Bone marrow (tissue), 2 donors: ENCODE results near the gene MAD2L1BP.
"Not testable (repeated sequence)": the region's sequence is repeated elsewhere in the genome, so short reads cannot be mapped to it uniquely, and the experiment has no call there.

ENCODE experiments used
- DNase-seq, 2 donors: peaks; one replicate each; lab custom pipeline; 2025; lab: John Stamatoyannopoulos, UW

MAD2L1BP gene, protein sequence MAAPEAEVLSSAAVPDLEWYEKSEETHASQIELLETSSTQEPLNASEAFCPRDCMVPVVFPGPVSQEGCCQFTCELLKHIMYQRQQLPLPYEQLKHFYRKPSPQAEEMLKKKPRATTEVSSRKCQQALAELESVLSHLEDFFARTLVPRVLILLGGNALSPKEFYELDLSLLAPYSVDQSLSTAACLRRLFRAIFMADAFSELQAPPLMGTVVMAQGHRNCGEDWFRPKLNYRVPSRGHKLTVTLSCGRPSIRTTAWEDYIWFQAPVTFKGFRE

DNA sequence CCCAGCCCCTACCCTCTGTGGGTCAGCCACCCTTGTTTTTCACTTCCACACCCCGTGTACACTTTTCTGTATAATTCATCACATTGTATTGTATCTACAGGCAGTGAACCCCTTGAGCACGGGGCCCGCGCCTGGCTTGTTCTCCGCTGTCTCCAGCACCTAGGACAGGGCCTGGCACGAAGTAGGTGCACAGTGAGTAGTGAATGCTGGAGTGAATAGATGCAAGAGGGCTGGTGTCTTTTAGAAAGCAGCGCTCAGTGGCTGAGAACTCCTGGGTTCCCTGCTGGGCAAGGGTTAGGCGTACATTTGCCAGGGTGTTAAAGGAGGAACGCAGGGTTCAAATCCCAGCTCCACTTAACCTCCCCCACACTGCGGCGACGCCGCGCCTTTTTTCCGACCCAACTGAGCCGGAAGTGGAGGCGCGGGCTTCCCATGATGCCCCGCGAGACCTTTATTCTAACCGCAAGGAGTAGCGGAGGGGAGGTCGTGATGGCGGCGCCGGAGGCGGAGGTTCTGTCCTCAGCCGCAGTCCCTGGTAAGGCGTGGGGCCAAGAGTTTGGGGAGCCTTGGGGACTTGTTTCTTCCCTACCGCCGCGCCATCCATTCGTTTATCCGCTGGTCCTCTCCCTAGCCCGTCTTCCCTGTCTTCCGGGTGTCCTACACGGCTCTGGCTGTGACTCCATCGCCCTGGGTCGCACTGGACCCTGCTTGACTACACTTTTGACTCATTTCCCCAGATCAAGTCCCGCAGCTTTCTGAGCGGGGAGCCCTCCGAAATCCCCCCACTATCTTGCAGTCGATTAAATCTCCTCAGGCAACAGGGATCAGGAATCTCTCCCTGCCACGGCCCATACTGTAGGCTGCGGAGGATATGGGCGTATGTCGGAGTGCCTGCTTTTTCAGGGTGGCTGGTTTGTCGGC, at the start of gene MAD2L1BP:
MAD2L1BP (plus strand) TSS at position 454 of the 921 bp plus-strand sequence; CDS start at position 490, 36 bp downstream.
- DNase-seq, result peak; percentile 60 to 80

DNA sequence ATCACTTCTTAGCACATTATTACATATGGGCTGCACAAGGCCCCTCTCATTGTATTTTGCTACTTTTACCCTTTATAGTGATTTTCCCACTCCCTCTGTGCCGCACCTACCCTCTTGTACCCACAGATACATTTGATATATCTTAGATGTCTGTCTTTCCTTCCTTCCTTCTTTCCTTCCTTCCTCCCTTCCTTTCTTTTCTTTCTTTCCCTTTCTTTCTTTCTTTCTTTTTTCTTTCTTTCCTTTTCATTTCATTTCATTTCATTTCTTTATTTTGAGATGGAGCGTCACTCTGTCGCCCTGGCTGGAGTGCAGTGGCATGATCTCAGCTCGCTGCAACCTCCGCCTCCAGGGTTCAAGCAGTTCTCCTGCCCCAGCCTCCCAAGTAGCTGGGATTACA, 47.4 kb upstream of the MAD2L1BP start:
- no peak for DNase-seq

DNA sequence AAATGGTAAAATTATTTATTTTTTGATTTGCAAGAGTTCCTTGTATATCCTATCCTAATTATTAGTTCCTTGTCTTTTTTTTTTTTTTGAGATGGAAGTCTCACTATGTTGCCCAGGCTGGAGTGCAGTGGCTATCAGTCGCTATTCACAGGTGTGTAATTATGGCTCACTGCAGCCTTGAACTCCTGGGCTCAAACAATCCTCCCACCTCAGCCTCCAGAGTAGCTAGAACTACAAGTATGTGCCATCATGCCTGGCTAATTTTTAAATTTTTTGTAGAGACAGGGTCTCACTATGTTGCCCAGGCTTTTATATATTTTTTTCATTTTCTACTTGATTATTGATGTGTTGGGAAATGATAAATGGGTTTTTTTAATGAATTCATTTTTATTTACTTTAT, 46.1 kb upstream of the MAD2L1BP start:
- DNase-seq, result not testable (repeated sequence)

DNA sequence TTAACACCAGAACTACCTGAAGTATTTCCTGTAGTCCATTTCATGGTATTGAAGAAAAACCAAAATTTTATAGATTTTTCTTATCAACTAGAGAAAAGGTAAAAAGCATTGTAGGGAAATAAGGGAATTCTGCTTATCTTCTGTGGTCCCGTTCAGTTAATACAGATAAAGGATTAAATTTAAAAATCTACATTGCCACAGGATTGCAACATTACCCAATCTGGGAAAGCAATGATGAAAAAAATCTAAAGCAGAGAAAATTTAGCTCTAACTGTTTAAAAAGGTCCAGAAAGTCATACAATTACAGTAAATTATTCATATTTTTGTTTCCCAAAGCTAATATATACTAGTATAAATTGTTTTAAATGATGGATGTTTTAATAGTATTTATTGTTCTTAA, 41.7 kb upstream of the MAD2L1BP start:
- DNase-seq, result no peak

DNA sequence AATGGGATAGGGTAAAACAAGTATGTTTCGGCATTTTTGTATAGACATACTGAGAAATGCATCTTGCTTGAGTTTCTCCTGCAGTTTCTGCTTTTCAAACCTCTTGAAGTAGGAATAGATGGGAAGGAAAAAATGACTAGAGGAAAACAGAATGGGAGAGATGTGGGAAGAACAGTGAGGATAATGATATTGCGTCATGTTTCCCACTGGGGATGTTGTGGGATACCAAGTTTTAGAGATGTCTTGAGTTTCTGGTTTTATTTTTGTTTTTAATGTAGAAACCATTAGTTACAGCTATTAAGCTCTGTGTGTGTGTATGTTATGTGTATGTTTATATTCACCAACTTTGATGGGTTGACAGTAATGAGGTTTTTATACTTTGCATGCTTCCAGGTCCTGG, 35.0 kb upstream of the MAD2L1BP start:
- no peak for DNase-seq

DNA sequence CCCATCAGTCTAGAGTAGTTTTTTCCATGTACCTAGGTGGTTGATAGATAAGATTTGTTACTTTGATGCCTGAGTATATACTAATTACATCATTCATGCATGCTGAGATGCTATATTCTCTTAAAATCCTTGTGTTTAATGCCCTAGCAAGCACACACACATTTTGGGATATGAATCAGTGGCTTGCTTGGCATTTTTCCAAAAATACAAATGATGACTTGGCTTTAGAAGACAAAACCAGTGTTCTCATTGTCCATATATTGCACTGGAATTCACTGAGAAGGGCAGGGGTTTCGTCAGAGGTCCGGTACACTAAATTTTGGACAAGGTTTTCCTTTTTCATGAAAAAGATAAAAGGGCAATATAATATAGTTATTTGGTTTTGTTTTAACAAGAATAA, 31.5 kb upstream of the MAD2L1BP start:
- DNase-seq, result no peak

DNA sequence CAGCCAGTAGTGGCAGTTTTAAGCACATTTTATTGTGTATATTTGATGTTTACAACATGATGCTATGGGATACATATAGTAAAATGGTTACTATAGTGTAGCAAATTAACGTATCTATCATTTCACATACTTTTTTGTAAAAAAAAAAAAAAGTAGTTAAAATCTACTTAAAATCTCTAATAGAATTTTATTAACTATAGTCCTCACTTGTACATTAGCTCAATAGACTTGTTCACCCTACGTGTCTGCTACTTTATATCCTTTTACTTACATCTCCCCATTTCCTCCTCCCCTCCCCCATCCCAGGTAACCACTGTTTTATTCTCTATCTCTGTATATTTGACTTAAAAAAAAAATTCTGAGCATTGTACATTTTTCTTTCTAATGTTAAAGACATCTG, 29.6 kb upstream of the MAD2L1BP start:
- no peak for DNase-seq

DNA sequence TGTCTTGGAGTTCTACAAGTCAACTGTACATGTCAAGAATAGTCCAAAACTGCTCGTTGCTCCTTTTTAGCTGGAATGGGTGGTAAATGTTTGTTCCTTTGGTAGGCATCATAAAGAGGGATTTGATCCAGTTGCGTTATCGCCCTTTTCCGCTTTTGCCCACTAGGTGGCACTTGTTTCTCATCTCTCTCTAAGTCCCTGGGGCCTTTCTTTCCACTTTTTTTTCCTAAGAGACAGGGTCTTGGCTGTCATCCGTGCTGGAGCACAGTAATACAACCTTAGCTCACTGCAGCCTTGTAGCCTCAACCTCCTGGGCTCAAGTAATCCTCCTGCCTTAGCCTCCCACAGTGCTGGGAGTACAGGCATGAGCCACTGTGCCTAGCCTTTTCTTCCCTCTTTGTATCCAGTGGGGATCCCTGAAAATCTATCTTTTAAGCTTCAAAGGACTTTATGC, 27.3 kb upstream of the MAD2L1BP start:
- DNase-seq, result peak; percentile 10 to 47

DNA sequence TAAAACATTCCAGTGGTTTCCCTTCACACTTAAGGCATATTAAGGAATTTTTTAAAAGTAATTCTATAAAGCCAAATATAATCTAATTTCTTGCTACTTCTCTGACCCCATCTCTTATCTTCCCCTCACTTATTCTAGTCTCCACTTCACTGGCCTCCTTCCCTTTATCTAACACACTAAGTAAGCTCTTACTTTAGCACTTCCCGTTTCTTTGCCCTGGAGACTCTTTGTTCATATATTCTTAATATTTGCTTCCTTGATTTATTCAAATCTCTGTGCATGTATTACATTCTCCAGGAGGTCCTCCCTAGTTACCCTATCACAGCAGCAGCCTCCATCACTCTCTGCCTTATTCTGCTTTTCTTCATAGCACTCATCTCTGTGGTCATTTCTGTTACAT, 26.8 kb upstream of the MAD2L1BP start:
- DNase-seq, result no peak

DNA sequence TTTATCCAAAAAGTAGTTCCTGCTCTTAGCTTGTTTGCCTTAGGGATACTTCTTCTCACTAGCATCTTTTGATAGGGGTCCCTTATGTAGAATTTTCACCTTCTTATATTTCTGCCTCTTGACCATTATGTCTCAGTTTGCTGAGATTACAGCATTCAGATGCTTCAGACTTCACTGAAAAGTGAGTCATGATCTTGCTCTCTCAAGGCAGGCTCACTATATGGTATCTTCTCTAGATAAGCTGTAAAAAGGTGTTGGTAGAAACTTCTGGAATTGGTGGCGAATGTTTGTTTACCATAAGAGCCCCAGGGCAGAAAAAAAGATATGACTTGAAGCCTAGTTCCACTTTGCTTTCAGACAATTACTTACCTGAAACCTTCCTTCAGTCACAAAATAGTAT, 26.2 kb upstream of the MAD2L1BP start:
- DNase-seq, result no peak

DNA sequence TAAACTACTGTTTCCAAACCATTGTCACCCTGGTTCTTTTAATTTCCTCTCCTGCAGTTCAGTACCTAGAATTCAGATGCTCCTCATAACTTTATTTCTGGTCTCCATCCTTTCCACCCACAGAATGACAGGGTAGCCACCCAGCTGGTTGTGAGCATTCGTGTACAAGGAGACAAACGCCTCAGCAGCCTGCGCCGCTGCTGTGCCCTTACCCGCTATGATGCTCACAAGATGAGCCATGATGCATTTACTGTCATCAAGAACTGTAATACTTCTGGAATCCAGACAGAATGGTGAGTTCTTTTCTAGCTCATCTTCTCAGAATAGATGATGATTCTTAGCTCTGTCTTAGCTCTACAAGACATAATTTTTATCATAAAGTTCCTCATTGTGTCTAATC, 25.2 kb upstream of the MAD2L1BP start:
- DNase-seq, result no peak

DNA sequence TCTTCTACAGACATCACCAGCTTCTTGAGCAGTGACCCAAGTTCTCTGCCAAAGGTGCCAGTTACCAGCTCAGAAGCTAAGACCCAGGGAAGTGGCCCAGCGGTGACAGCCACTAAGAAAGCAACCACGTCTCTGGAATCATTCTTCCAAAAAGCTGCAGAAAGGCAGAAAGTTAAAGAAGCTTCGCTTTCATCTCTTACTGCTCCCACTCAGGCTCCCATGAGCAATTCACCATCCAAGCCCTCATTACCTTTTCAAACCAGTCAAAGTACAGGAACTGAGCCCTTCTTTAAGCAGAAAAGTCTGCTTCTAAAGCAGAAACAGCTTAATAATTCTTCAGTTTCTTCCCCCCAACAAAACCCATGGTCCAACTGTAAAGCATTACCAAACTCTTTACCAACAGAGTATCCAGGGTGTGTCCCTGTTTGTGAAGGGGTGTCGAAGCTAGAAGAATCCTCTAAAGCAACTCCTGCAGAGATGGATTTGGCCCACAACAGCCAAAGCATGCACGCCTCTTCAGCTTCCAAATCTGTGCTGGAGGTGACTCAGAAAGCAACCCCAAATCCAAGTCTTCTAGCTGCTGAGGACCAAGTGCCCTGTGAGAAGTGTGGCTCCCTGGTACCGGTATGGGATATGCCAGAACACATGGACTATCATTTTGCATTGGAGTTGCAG, 21.8 kb upstream of the MAD2L1BP start:
- DNase-seq, result no peak

DNA sequence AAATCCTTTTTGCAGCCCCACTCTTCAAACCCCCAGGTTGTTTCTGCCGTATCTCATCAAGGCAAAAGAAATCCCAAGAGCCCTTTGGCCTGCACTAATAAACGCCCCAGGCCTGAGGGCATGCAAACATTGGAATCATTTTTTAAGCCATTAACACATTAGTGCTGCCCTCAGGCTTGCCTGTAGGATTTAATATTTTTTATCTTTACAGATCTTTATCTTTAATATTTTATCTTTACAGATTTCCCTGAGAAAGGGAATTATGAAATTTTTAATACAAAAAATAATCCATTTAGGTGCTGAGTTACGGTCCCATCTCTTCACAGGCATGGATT, 21.3 kb upstream of the MAD2L1BP start:
- no peak for DNase-seq

DNA sequence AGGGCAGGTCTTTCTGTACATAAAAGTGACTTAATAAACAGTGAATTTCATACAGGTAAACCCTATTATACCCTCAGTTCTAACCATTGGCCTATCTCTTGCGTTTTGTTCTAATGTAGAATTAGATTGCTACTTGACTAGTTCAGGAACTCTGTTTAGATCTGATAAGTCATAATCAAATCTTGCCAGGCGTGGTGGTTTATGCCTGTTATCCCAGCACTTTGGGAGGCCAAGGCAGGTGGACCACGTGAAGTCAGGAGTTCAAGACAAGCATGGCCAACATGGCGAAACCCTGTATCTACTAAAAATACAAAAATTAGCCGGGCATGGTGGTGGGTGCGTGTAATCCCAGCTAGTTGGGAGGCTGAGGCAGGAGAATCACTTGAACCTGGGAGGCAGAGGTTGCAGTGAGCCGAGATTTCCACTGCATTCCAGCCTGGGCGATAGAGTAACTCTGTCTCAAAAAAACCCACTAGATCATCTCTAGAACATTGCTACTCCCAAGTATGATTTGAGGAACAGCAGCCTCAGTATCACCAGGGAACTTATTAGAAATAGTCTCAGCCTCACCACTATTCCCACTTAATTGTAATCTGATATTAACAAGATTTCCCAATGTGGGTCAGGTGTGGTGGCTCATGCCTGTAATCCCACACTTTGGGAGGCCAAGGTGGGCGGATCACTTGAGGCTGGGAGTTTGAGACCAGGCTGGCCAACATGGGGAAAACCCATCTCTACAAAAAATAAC, 18.7 kb upstream of the MAD2L1BP start:
- no peak for DNase-seq

DNA sequence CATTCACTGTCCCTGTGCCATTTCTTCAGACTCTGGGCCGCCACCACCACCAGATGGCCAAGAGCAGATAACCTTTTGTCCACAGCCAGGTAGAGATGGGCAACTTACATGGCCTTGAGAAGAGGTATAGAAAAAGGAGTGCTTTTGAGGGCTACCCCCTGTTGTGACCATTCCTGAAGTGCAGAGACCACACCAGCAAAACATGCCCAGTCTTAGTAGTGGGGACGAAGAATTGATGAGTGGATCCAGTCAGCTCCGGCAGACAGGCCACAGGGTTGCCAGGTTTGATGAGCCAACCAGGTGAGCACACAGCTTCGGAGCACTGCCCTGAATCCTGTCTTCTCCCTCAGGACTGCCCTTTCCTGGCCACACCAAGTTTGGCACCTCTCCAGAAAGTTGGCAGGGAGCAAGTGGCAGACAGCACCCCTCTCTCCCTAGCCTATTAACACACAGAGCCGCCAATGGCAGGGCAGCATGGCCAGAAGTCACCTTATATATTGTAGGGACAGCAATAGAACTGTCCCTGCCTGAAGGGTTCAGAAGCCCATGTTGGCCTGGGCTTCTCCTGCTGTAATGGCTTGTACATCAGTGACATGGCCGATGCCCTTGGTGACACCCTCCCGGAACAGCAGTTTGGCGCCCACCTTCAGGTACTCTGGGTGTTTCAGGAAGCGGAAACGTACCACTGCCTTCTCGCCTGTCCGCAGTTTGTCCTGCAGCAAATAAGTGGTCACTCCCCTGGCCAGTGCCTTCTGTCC, 14.4 kb upstream of the MAD2L1BP start:
- DNase-seq, result no peak

DNA sequence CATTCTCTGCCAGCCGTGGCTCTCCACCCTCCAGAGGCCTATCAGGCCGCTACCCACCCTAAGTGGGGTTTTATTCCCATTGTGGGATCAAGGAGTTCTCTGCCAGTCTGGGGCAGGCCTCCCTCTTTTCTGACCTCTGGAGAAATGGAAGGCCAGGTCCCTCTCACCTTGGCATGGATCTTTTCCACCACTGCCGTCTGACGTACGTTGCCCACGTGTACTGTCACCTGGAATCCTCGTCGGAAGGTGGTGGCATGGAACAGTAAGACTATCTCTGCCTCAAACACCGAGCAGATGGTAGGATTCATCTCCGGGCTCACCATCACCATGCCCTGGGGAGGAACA, 13.8 kb upstream of the MAD2L1BP start:
- no peak for DNase-seq

DNA sequence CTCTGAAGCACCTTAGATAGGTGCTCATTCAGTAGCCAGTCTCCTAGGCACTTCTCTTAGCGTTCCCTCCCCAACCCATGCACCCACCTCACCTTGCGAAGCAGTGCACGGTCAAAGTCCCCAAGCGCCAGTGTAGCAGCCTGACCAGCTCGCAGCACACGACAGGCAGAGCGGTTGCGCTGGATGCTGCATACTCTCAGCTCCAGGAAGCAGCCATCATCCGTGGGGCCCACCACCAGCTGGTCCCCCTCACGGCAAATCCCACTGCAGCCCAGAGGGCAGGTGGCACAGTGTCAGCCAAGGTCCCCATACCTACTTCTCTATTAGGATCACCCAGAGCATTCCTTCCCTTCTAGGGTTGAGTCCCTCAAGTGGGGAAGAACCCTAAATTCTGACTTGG, 13.1 kb upstream of the MAD2L1BP start:
- no peak for DNase-seq

DNA sequence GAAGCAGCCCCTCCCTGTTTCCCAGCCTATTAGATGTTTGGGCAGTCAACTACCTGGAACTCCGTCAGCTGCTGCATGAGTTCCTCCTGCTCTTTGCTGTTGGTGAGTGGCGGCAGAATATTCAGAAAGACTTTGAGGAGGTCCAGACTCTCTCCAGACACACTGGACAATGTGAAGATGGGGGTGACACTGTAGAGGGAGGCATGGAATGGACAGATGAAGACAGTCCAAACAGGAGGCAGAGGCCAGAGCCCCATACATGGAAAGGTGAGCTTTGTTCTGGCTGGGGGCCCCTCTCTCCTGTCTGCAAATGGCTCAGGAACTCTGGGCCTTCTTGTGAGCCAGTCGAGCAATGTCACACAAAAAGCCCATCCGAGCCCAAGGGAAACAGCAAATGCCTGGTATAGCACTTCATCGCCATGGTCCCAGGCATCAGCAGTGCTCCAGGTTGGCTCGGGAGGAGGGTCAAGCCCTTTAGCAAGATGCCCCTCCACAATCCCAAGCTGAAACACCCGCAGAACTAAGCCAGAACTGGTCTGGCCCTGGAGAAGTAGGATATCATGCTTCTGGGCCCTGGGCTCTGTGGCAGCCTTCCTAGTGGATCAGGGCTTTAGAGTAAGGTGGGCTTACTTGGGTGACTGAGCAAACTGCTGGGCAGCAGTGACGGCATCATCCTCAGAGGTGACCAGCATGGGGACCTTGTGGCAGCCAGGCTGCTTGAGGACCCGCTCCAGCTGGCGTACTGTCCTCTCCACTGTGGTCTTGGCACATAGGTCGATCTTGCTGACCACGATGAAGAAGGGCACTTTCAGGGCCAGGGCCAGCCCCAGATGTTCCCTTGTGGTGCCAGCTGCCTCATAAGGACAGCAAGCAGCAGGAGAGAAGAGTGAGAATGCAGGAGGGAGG, 11.5 kb upstream of the MAD2L1BP start:
- no peak for DNase-seq

DNA sequence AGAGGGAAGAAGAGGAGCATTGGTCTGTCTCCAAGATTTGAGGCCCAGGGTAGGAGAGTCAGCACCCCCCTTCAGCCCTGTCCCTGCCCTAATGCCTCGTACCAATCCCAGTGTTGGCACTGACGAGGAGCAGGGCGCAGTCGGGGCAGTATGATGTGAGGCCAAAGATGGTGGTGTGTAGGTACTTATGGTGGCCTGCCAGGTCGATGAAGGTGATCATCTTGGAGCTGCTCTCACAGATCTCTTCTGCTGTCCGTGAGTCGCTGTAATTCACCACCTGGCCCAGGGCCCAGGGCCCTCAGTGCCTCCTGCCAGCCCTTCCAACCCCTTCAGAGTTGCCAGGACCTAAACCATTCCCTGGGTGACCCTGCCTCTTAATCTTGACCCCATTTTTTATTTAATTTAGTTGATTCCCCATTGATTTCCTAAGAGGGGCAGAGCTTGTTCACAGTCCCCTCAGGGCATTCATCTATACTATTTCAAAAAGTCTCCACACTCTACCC, 10.8 kb upstream of the MAD2L1BP start:
- no peak for DNase-seq

DNA sequence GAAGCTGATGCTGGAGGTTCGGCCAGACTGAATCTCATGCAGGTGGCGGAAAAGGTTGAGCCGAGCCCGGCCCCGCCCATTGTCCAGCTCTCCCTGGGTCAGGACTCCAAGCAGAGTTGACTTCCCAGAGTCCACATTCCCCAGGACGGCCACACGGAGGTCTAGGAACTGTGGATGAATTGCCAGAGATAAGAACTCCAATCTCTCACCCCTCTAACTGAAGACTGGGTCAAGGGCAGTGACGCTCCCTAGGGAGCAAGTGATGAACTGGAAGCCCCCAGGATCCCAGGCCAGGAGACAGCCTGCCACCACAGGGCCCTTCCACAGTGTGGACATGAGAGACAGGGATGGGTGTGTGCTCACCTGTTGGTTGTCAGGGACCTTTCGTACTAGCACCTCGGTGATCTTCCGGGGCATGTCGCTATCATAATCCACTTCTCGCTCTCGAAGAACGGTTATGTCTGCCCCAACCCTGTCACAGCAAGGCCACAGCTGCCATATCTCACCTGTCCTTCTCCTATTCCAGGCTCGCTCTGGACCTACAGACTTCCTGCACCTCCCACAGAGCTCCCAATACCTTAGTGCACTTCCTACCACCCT, 10.1 kb upstream of the MAD2L1BP start:
- DNase-seq, result no peak
